HEK293 (cell line): Measurements from ENCODE around the gene NHLRC2.

Source experiments
- CTCF ChIP-seq: fragments of 450-650 bp; formaldehyde crosslinking; IDR thresholded peaks from 2 replicates; pipeline ENCODE4 v1.5.1; 2016; ENCODE audit warnings: missing biosample characterization, missing genetic modification characterization
- ZNF335 ChIP-seq: fragments of 450-650 bp; formaldehyde crosslinking; conservative IDR thresholded peaks from 2 replicates; pipeline ENCODE4 v1.5.1; 2016; ENCODE audit warnings: missing biosample characterization, missing genetic modification characterization
- ZNF629 ChIP-seq: fragments of 450-650 bp; formaldehyde crosslinking; IDR thresholded peaks from 2 replicates; pipeline ENCODE4 v1.5.1; 2017; ENCODE audit warnings: missing biosample characterization, missing genetic modification characterization

GRCh38 chr10:113891476-113891875 is 37.0 kb downstream of the NHLRC2 start:
- TF ChIP-seq CTCF (tag by site-specific recombination) (no peak), ZNF335 (tag by site-specific recombination) (no peak), ZNF629 (tag by site-specific recombination) (no peak)
